ENCODE measurements around the gene JPT2. TPM values are rescaled to one million over a fixed set of nuclear protein-coding genes. Genes with fewer than 3 reads are reported as not detected.

Gene JPT2
- total and polyA plus RNA-seq, 5 donors, result 11.9 to 38.3 (median 23.0) TPM

GRCh38 chr16:1665829-1666228 is 12.2 kb upstream of the JPT2 start:
- no peak overlapping the region for H3K27ac ChIP-seq (ENCODE audit: low read length)
- no peaks in the 10 kb centered on the region for H3K27me3 ChIP-seq (ENCODE audit: control insufficient read depth, insufficient read depth)
- WGBS, result 87% methylated on average over 15 of the region's 15 CpGs
- intact Hi-C loops (cut with DNase I), result no loop called here
- ATAC-seq (no peak), DNase-seq (peak in 1 of 3 donors; percentile 23)
- no peaks in the 10 kb centered on the region for H3K4me1 ChIP-seq (ENCODE audit: control insufficient read depth, insufficient read depth, low read length)
- no peaks in the 10 kb centered on the region for H3K9me3 ChIP-seq (ENCODE audit: control insufficient read depth, low read length)
- H3K4me3 ChIP-seq (ENCODE audit: low read length), result no peak overlapping the region

- Histone ChIP-seq H3K27ac (ENCODE audit: low read length) (no peak overlapping the region), H3K9me3 (ENCODE audit: control insufficient read depth, low read length) (no peaks in the 10 kb centered on the region), H3K4me3 (ENCODE audit: low read length) (no peak overlapping the region), H3K27me3 (ENCODE audit: control insufficient read depth, insufficient read depth) (no peaks in the 10 kb centered on the region), H3K4me1 (ENCODE audit: control insufficient read depth, insufficient read depth, low read length) (no peaks in the 10 kb centered on the region)
- no peak for ATAC-seq
- WGBS, result 90% methylated on average over 13 of the region's 13 CpGs
- intact Hi-C loops (cut with DNase I), result no loop called here
- peak in 1 of 3 donors; percentile 25 for DNase-seq
These were observed 11.8 kb upstream of the JPT2 start for GRCh38 chr16:1666316-1666715.

DNA sequence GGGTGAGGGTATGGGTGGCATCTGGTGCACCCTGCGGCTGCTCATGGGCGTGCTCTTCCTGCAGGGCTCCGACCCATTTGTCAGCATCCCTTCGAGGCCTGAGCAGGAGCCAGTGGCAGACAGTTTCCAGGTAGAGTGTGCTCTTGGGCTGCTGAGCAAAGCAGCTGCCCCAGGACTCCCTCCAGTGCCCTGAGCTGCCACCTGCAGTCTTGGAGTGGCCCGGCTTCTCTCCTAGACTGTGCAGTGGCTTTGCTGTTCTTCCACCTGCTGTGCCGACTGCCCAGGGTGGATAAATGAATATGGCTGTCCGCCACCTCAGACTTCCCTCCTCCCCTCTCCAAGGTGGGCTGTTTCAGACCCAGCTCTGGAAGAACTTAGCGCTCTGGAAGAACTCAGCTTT is 10.8 kb upstream of the JPT2 start:
- ATAC-seq (no peak), DNase-seq (peak in 1 of 3 donors; percentile 17)
- 90% methylated on average over 8 of the region's 8 CpGs for WGBS
- Histone ChIP-seq H3K4me1 (ENCODE audit: control insufficient read depth, insufficient read depth, low read length) (no peaks in the 10 kb centered on the region), H3K27me3 (ENCODE audit: control insufficient read depth, insufficient read depth) (no peaks in the 10 kb centered on the region), H3K4me3 (ENCODE audit: low read length) (no peak overlapping the region), H3K9me3 (ENCODE audit: control insufficient read depth, low read length) (no peaks in the 10 kb centered on the region), H3K27ac (ENCODE audit: low read length) (no peak overlapping the region)
- intact Hi-C loops (cut with DNase I), result no loop called here

GRCh38 chr16:1667916-1668315 is 10.2 kb upstream of the JPT2 start:
- H3K27ac ChIP-seq (ENCODE audit: low read length), result no peak overlapping the region
- no peaks in the 10 kb centered on the region for H3K27me3 ChIP-seq (ENCODE audit: control insufficient read depth, insufficient read depth)
- H3K4me3 ChIP-seq (ENCODE audit: low read length), result no peak overlapping the region
- H3K4me1 ChIP-seq (ENCODE audit: control insufficient read depth, insufficient read depth, low read length), result no peaks in the 10 kb centered on the region
- intact Hi-C loops (cut with DNase I), result no loop called here
- DNase-seq (peak in 1 of 3 donors; percentile 23), ATAC-seq (no peak)
- 91% methylated on average over 14 of the region's 14 CpGs for WGBS
- H3K9me3 ChIP-seq (ENCODE audit: control insufficient read depth, low read length), result no peaks in the 10 kb centered on the region

GRCh38 chr16:1668612-1669319 is 9.3 kb upstream of the JPT2 start:
- Histone ChIP-seq H3K27ac (ENCODE audit: low read length) (no peak overlapping the region), H3K4me3 (ENCODE audit: low read length) (no peak overlapping the region), H3K4me1 (ENCODE audit: control insufficient read depth, insufficient read depth, low read length) (no peaks in the 10 kb centered on the region), H3K27me3 (ENCODE audit: control insufficient read depth, insufficient read depth) (no peaks in the 10 kb centered on the region), H3K9me3 (ENCODE audit: control insufficient read depth, low read length) (no peaks in the 10 kb centered on the region)
- no peak for ATAC-seq
- intact Hi-C loops (cut with DNase I), result no loop called here
- WGBS, result 95% methylated on average over 23 of the region's 23 CpGs
- peak in 1 of 3 donors; percentile 34 for DNase-seq

DNA sequence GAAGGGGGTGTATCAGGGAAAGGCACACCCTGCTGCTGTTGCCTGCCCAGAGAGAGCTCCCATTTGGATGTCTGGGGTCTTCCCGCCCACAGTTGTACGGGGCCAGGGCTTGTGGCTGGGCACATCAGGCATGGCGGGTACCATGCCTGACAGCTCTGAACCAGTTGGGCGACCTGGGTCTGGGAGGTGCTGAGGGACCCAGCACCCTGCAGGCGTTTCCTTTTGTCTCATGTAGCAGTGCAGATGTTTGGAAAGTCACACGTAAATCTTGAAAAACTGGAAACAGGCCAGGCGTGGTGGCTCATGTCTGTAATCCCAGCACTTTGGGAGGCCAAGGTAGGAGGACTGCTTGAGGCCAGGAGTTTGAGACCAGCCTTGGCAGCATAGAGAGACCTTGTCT is 8.4 kb upstream of the JPT2 start:
- ATAC-seq (no peak), DNase-seq (peak in 1 of 3 donors; percentile 14)
- Histone ChIP-seq H3K4me1 (ENCODE audit: control insufficient read depth, insufficient read depth, low read length) (no peaks in the 10 kb centered on the region), H3K4me3 (ENCODE audit: low read length) (no peak overlapping the region), H3K9me3 (ENCODE audit: control insufficient read depth, low read length) (no peaks in the 10 kb centered on the region), H3K27ac (ENCODE audit: low read length) (no peak overlapping the region), H3K27me3 (ENCODE audit: control insufficient read depth, insufficient read depth) (no peaks in the 10 kb centered on the region)
- 92% methylated on average over 7 of the region's 7 CpGs for WGBS
- intact Hi-C loops (cut with DNase I), result no loop called here

- H3K9me3 ChIP-seq (ENCODE audit: control insufficient read depth, low read length), result no peaks in the 10 kb centered on the region
- no peak overlapping the region for H3K27ac ChIP-seq (ENCODE audit: low read length)
- ATAC-seq, result no peak
- H3K4me1 ChIP-seq (ENCODE audit: control insufficient read depth, insufficient read depth, low read length), result no peaks in the 10 kb centered on the region
- intact Hi-C loops (cut with DNase I), result no loop called here
- peak in 1 of 3 donors; percentile 33 for DNase-seq
- WGBS, result 95% methylated on average over 19 of the region's 19 CpGs
- no peaks in the 10 kb centered on the region for H3K27me3 ChIP-seq (ENCODE audit: control insufficient read depth, insufficient read depth)
- no peak overlapping the region for H3K4me3 ChIP-seq (ENCODE audit: low read length)
These were observed 7.7 kb upstream of the JPT2 start for GRCh38 chr16:1670371-1670770.

DNA sequence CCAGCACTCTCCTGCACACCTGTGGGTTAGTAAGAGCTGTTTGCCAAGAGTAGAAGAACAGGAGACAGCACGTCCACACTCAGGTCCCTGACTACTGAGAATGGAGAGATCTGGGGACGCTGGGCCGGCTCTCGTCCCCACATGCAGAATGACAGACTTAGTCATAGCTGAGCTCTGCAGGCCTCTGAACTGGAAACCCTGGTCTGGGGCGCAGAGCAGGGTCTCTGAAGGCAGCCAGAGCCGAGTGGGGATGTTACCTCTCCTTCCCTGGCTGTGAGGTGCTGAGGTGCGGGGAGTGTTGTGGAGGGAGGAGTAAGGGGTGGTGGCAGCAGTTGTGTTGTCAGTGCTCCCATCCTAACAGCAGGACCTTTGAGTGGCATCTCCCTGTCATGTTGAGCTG is 7.2 kb upstream of the JPT2 start:
- intact Hi-C loops (cut with DNase I), result no loop called here
- no peak for DNase-seq
- H3K4me3 ChIP-seq (ENCODE audit: low read length), result no peak overlapping the region
- ATAC-seq, result no peak
- H3K9me3 ChIP-seq (ENCODE audit: control insufficient read depth, low read length), result no peaks in the 10 kb centered on the region
- H3K27ac ChIP-seq (ENCODE audit: low read length), result no peak overlapping the region
- no peaks in the 10 kb centered on the region for H3K4me1 ChIP-seq (ENCODE audit: control insufficient read depth, insufficient read depth, low read length)
- WGBS, result 95% methylated on average over 7 of the region's 7 CpGs
- H3K27me3 ChIP-seq (ENCODE audit: control insufficient read depth, insufficient read depth), result no peaks in the 10 kb centered on the region

DNA sequence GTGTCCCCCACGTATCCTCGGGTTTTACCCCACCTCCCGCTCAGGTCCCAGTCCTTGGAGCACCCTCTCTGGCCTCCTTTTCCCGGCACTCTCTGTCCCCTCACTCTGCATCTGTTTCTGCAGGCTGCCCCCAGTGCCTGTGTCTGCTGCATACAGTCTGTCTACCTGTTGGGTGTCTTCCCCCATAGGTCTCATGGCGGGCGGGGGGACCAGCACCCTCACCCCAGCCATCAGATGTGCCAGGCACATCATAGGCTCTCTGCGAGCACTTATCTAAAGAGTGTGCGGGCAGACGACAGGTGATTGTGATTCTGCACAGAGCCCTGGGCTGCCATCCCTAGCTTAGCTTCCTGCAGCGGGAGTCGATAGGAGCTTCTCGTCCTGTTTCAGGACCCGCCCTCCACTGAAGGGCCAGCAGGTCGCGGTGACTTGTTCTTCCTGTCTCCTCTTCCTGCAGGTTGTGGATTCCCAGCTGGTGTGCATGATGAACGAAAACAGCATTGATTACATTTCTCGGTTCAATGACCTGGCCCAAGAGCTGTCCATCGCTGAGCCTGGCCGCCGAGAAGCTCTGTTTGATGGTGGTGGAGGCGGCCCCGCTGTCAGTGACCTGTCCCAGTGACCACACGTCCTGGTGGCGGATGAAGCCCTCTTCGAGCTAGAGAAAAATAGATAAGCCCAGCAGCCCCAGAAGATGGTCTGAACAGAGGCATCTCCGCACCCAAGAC is 4.5 kb upstream of the JPT2 start:
- intact Hi-C loops (cut with DNase I), result no loop called here
- ATAC-seq (no peak), DNase-seq (peak in 1 of 3 donors; percentile 19)

DNA sequence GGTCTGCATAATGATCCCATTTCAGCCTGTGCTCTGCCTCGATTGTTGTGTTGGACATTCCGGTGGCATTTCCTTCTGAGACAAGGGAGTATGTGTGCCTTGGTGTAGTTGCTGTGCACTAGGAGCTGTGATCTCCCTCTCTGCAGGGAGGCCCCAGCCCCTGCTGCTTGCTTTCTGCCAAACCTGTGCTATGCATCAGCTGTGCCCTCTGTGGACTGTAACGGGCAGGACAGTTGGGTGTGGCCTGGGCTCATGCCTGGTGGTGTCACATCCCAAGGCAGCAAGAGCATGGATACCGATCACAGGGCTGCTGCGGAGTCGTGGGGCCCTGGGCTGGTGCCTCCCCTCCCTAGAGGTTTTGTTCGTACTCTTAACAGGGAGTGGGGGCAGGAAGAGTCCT is 3.8 kb upstream of the JPT2 start:
- intact Hi-C loops (cut with DNase I), result no loop called here
- Histone ChIP-seq H3K27ac (ENCODE audit: low read length) (no peak overlapping the region), H3K9me3 (ENCODE audit: control insufficient read depth, low read length) (no peaks in the 10 kb centered on the region), H3K4me1 (ENCODE audit: control insufficient read depth, insufficient read depth, low read length) (no peaks in the 10 kb centered on the region), H3K27me3 (ENCODE audit: control insufficient read depth, insufficient read depth) (no peaks in the 10 kb centered on the region), H3K4me3 (ENCODE audit: low read length) (no peak overlapping the region)
- no peak for DNase-seq
- no peak for ATAC-seq
- 72% methylated on average over 7 of the region's 7 CpGs for WGBS

More for the DNA sequence above, 4.5 kb upstream of the JPT2 start:
- H3K27me3 ChIP-seq (ENCODE audit: control insufficient read depth, insufficient read depth), result no peaks in the 10 kb centered on the region
- H3K27ac ChIP-seq (ENCODE audit: low read length), result no peak overlapping the region
- WGBS, result 76% methylated on average over 26 of the region's 26 CpGs
- H3K9me3 ChIP-seq (ENCODE audit: control insufficient read depth, low read length), result no peaks in the 10 kb centered on the region
- H3K4me3 ChIP-seq (ENCODE audit: low read length), result no peak overlapping the region
- no peaks in the 10 kb centered on the region for H3K4me1 ChIP-seq (ENCODE audit: control insufficient read depth, insufficient read depth, low read length)

DNA sequence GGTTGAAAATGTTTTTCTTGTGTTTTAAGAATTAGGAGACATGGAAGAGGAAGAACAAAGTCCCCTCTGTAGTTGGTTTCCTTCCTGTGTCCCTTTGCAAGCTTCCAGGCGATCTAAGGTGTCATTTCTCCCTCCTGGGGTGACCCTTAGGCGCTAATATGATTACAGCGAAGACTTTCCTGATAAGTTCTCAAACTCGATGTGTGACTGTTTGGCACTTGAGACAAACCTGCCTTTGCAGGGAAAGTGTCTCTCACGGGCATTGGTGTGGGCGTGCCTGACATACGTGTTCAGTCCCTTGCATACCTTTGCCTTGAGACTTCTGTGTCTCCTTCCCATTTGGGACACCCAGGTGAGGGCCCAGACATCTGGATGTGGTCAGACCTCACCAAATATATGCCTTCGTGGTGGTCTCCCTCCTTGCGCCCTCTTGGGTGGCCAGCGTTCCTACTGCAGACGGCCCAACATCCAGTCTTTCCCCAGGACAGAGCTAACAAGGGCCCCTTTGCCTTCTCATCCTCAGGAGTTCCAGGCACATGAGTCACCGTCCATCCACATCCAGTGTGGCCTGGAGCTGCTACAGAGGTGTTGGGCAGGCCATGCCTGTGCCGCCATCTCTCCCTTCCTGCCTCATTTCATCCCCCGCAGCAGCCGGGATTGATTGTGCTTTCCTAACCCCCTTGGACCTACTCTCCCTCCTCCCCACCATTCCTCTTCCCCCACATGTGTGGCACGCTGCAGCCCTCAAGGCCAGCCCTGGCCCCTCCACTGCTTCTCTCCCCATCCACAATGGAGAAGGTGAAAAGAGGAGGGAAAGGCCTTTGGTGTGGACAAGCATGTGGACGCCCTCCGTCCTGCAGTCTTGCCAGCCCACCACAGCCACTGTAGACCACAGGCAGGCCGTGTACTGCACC is 3.1 kb upstream of the JPT2 start:
- no peak overlapping the region for H3K27ac ChIP-seq (ENCODE audit: low read length)
- no peaks in the 10 kb centered on the region for H3K9me3 ChIP-seq (ENCODE audit: control insufficient read depth, low read length)
- ATAC-seq (no peak), DNase-seq (peak in 1 of 3 donors; percentile 33)
- H3K27me3 ChIP-seq (ENCODE audit: control insufficient read depth, insufficient read depth), result no peaks in the 10 kb centered on the region
- intact Hi-C loops (cut with DNase I), result no loop called here
- 82% methylated on average over 19 of the region's 19 CpGs for WGBS
- H3K4me3 ChIP-seq (ENCODE audit: low read length), result no peak overlapping the region
- no peaks in the 10 kb centered on the region for H3K4me1 ChIP-seq (ENCODE audit: control insufficient read depth, insufficient read depth, low read length)
